Measurements from ENCODE around the gene SLC16A7. TPM values are rescaled to one million over a fixed set of nuclear protein-coding genes. Genes with fewer than 3 reads are reported as not detected.

SLC16A7 gene
- total RNA-seq, 1 donor from 2014 or later, result 12.9 TPM

- Mint-ChIP-seq H3K36me3 (no peaks in the 10 kb centered on the region), H3K4me1 (ENCODE audit: unreplicated experiment) (no peaks in the 10 kb centered on the region), H3K27me3 (peaks cover 2% of the 10 kb centered on the region), H3K4me3 (no peak overlapping the region), H3K27ac (no peak overlapping the region), H3K9me3 (no peaks in the 10 kb centered on the region)
- no peak for DNase-seq (ENCODE audit: extremely low spot score, unreplicated experiment)
- TF ChIP-seq, protein P1, sequence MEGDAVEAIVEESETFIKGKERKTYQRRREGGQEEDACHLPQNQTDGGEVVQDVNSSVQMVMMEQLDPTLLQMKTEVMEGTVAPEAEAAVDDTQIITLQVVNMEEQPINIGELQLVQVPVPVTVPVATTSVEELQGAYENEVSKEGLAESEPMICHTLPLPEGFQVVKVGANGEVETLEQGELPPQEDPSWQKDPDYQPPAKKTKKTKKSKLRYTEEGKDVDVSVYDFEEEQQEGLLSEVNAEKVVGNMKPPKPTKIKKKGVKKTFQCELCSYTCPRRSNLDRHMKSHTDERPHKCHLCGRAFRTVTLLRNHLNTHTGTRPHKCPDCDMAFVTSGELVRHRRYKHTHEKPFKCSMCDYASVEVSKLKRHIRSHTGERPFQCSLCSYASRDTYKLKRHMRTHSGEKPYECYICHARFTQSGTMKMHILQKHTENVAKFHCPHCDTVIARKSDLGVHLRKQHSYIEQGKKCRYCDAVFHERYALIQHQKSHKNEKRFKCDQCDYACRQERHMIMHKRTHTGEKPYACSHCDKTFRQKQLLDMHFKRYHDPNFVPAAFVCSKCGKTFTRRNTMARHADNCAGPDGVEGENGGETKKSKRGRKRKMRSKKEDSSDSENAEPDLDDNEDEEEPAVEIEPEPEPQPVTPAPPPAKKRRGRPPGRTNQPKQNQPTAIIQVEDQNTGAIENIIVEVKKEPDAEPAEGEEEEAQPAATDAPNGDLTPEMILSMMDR (conservative IDR thresholded peaks at IDR 0.05), result no peak
Observed at GRCh38 chr12:59827767-59828166, 231.9 kb downstream of the SLC16A7 start.

- Mint-ChIP-seq H3K4me3 (no peak overlapping the region), H3K9me3 (no peaks in the 10 kb centered on the region), H3K4me1 (ENCODE audit: unreplicated experiment) (no peaks in the 10 kb centered on the region), H3K27me3 (peaks cover 7% of the 10 kb centered on the region), H3K27ac (no peak overlapping the region), H3K36me3 (no peaks in the 10 kb centered on the region)
- no peak for DNase-seq (ENCODE audit: extremely low spot score, unreplicated experiment)
- TF ChIP-seq, protein P1 (conservative IDR thresholded peaks at IDR 0.05), result no peak
Observed at GRCh38 chr12:59828521-59828920, 232.7 kb downstream of the SLC16A7 start.

GRCh38 chr12:59833408-59833807, 237.6 kb downstream of the SLC16A7 start:
- Mint-ChIP-seq H3K9me3 (no peaks in the 10 kb centered on the region), H3K27me3 (peaks cover 7% of the 10 kb centered on the region), H3K4me3 (no peak overlapping the region), H3K27ac (no peak overlapping the region), H3K4me1 (ENCODE audit: unreplicated experiment) (no peaks in the 10 kb centered on the region), H3K36me3 (no peaks in the 10 kb centered on the region)
- DNase-seq (ENCODE audit: extremely low spot score, unreplicated experiment), result no peak
- TF ChIP-seq, protein P1 (conservative IDR thresholded peaks at IDR 0.05), result no peak

DNA sequence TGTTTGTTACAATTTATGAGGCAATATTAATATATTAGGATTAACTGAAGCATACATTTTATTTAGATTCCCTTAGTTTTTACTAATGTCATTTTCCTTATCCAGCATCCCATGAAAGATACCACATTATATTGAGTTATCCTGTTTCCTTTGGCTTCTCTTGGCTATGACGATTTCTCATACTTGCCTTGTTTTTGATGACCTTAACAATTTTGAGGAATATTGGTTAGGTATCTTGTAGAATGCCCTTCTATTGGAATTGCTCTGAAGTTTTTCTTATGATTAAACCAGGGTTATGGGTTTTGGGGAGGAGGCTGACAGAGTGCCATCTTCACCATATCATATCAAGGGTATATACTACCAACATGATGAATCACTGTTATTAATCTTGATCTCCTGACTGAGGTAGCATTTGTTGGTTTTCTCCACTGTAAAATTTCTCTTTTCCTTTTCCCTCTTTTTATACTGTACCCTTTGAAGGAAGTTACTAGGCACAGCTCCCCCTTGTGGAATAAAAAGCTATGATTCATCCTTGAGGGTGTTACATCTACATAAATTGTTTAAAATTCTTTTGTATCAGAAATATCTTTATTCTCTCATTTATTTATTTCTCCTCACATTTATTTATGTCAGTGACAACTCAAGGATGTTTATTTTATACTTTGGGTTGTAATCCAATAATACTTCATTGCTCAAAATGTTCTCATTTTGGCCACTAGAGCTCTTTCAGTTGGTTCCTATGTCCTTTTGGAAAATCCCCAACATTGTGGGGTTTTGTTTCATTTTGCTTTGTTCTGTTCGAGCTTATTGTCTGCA, 239.0 kb downstream of the SLC16A7 start:
- Mint-ChIP-seq H3K27me3 (peaks cover 7% of the 10 kb centered on the region), H3K9me3 (no peaks in the 10 kb centered on the region), H3K4me3 (no peak overlapping the region), H3K4me1 (ENCODE audit: unreplicated experiment) (no peaks in the 10 kb centered on the region), H3K27ac (no peak overlapping the region), H3K36me3 (no peaks in the 10 kb centered on the region)
- TF ChIP-seq, protein P1 (conservative IDR thresholded peaks at IDR 0.05), result peak; percentile 80
- DNase-seq (ENCODE audit: extremely low spot score, unreplicated experiment), result no peak

All from type B pancreatic cell (in vitro differentiated cells).